HG03460 (cell line): ENCODE data around the gene OBSL1.

Source experiments
- ATAC-seq: cut with Tn5 transposase; IDR thresholded peaks from one replicate; pipeline ENCODE4 v1.9.1; 2021; ENCODE audit not compliant: unreplicated experiment

Gene OBSL1

DNA sequence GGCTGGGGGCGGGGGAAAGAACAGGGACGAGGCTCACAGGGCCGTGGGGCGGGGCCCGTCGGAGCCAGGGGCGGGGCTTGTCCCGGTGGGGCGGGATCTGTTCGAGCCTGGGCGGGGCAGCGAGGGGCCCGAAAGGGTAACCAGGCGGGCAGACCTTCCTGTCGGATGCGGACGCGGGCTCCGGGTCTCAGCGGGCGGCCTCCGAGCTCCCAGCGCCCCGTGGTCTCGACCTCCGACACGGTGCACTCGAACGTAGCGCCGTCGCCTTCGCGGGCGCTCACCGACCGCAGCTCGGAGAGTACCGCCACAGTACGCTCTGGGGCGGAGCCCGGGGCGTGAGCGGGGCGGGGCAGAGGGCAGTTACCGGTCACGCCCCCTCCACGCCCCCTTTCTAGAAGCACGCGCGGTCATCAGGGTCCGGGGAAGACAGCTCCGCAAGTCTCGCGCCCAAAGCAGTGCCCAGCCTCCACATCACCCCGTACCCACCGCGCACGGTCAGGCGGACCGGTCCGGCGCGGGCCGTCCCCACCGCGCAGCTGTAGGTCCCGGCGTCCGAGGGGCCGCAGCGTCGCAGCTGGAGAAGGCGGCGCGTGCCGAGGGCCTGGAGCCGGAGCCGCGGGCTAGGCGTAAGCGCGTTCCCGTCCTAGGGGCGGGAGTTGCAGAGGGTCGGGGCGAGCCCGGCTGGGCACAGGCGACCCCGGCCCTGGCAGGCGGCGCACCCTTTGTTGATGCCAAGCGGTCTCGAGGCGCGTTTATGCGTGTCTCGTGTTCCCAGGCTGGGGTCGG is 18.8 kb downstream of the OBSL1 start:
- ATAC-seq = peak; percentile 91

GRCh38 chr2:219551441-219552381 is 19.6 kb downstream of the OBSL1 start:
- peak; percentile 22 for ATAC-seq

DNA sequence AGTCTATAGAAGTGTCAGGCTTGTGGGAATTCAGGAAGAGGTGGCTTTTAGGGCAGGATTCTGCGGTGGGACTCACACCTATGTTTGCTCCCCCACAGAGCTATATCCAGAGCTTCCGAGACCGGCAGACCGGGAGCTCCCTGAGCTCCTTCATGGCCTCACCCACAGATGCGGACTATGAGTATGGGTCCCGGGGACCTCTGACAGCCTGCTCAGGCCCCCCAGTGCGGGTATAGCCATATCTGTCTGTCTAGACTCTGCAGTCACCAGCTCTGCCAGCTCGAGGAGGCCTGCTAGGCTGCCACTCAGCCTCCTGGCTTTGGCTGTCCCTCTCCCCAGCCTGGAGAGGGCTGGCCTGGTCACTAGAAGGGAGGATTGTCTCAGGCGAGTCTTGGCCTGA is 21.7 kb downstream of the OBSL1 start:
- ATAC-seq = no peak

DNA sequence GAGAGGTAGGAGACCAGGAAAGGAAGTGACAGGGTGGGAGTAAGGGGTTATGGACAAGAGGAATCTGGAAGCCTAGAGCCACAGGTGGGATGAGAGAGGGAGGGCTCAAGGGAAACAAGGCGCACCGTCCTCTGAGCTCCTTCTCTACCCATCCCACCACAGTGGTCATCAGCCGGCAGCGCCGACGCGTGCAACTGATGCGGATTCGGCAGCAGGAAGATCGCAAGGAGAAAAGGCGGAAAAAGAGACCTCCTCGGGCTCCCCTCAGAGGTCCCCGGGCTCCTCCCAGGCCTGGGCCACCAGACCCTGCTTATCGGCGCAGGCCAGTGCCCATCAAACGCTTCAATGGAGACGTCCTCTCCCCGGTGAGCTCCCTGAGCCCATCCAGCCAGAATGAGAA is 22.3 kb downstream of the OBSL1 start:
- ATAC-seq = no peak

- no peak for ATAC-seq
These were observed 23.7 kb downstream of the OBSL1 start for GRCh38 chr2:219547621-219548020.

- no peak for ATAC-seq
These were observed 25.4 kb downstream of the OBSL1 start for GRCh38 chr2:219545943-219546352.

- ATAC-seq = no peak
These were observed 25.9 kb downstream of the OBSL1 start for GRCh38 chr2:219545295-219545942.

DNA sequence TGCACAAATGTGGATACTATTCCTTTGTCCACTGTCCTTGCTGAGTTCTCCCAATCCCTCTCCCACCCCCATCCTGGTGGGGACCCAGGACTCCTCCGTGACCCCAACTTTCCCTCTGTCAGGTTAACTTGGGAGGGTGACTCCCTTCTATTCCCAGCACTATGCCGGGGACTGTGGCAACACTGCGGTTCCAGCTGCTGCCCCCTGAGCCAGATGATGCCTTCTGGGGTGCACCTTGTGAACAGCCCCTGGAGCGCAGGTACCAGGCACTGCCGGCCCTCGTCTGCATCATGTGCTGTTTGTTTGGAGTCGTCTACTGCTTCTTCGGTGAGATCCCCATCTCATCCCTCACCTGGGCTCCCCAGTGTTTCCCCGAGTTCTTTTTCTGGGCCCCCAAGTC is 26.8 kb downstream of the OBSL1 start:
- ATAC-seq = no peak

- ATAC-seq = peak; percentile 77
These were observed 27.6 kb downstream of the OBSL1 start, which contains the start of the genes CHPF and TMEM198 for GRCh38 chr2:219543596-219544358. Gene CHPF (minus strand): TSS chr2:219543809. CDS start chr2:219543538, 271 bp downstream. Gene TMEM198 (plus strand): TSS chr2:219544028. CDS start chr2:219544728, 700 bp downstream.

GRCh38 chr2:219542931-219543595 is 28.3 kb downstream of the OBSL1 start:
- peak; percentile 34 for ATAC-seq

DNA sequence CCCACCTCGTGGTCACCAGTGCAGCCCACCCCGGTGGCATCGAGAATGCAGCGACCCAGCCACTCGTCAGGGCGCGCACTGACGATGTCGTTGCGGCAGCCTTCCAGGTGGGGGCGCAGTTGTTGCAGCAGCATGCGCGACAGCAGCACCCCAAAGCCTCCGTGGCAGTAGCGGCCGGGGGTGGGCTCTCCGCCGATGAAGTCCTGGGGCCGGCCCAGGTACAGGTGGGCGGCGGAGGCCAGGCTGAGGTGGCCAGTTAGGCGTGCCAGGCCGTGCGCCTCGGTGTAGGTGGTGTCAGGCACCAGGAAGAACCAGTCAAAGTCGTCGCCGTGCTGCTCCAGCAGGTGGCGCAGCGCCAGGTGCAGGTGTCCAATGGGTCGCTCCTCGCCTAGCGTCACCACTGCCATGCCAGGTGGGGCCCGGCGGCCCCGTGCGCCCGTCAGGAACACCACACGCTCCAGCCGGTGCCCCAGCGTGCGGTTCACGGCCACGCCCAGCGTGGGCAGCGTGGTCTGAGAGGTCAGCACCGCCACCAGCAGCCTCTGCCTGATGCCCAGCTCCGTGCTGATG is 29.6 kb downstream of the OBSL1 start:
- peak; percentile 43 for ATAC-seq

- ATAC-seq = no peak
These were observed 30.4 kb downstream of the OBSL1 start for GRCh38 chr2:219540784-219541504.

DNA sequence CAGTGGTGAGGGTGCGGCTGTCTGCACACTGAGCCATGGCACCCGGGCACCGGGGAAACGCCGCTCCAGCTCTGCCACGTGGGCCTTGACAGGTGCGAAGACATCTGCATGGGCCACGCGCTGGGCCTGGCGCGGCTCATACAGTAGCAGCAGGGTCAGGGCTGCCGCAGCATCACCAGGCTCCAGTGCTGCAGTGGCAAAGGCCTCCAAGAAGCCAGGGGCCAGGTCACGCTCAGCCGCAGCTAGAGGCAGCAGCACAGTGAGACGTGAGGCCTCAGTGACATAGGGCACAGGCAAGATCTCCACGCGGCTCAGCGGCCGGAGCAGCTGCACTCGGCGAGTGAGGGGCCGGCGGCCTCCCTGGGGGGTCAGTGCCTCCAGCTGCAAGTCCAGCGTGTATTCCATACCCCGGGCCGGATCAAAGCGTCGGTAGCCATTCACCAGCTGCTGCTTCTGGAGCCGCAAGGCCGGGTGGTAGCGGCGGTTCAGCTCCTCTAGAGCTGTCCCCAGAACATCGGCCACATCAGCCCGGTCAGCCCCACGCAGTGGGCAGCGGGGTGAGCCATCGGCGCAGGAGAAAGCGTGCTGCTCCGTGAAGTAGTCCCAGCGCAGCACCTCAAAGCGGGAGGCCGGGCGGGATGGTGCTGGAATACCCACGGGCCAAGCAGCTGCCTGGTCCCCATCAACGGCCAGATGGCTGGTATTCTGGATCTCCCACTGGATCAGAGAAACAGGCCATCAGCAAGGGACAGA is 31.2 kb downstream of the OBSL1 start:
- no peak for ATAC-seq

DNA sequence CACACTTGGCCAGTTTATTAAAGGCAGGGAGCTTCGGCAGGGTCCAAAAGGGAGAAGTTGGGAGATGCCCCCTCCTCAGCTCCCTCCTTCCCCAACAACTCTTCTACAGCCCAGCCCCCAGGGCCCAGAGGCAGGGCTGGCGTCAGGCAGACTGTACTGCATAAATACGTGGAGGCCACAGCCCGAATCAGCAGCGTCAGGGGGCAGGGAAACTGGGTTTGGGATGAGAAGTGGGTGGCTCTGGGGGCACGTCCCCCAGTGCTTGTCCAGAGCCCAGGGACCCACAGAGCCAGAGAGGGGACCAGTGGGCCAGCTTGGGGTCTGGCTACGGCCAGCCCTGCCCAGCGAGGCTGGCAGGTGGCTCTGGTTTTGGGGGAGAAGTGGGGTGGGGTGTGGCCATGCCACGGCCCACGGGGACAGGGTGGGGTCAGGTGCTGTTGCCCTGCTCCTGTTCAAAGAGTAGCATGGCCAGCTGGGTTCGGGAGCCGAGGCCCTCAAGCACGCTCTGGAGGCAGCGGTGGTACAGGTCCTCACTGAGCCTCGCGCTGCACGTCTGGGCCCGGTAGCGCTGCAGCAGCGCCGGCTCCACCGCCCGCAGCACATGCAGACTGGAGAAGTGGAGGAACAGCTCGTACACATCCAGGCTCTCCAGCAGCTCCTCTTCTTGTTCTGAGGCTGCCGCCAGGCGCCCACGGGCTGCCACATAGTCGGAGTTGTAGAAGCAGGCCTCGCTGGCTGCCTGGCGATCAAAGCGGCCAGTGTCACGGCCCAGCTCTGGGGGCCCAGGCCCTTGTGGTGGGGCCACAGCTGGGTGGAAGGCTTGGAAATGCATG is 32.2 kb downstream of the OBSL1 start:
- no peak for ATAC-seq

DNA sequence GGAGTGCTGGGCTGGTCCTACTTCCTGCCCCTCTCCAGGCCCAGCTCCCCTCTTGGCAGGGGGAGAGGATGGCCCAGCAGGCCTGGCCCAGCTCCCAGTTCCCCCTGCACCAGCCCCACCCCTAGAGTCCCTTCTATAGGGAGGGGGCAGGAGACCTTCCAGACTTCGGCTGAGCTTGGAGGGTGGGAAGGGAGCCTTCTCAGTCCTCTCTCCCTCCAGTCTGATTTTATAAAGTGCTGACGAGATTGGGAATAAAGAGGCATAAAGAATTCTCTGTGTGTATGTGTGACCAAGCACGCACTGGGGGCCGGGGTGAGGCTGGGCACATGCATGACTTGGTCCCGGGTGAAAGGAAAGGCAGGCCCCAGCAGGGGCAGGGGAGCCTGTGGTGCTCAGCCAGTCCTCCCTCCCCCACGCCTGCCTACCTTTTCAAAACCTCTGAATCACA is 32.8 kb downstream of the OBSL1 start:
- ATAC-seq = no peak

DNA sequence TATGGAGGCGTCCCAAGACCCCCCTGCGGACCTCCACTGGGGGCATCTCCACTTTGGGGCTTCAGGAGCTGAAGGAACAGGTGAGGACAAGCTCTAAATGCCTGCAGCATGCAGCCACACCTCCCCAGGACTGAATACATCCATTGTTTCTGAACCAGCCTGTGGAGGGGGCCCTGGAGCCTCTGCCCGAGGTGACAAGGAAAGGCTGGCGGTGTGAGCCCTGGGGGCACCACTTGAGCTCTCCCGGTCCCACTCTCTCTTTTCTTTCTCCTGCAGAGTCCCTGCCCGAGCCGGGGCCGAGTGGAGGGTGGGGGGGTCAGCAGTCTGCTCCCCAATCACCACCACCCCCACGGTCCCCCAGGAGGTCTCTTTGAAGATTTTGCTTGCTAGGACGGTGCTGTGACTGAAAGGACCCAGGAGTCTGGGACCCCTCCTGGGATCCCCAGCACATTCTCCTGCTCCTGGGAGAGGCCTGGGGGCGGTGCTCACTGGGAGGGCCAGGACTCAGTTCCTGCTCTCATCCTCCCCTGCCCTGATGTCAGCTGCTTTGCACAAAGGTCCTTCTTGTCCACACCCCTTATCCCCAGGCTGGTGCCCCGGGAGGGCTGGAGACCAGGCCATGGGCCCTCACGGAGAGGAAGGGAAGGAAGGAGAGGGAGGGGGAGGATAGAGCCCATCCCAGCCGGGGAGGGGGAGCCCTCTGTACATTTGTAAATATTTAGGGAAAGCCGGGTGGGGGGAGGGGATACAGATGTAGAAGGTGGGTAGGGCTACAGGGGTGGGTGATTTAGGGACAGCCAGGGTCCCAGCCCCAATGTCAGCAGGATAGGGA is 33.5 kb downstream of the OBSL1 start:
- ATAC-seq = no peak
